NB4 (cell line): Measurements from ENCODE around the gene HERC3.

Experiments used
- DNase-seq: peaks from one replicate; pipeline ENCODE4 v3.0.0; 2010; ENCODE audit warnings: low read depth
- H3K4me3 ChIP-seq: one replicate; pipeline ENCODE4 v1.5.1; 2011; ENCODE audit warnings: mild to moderate bottlenecking, low read depth, low read length, moderate library complexity
- MAX ChIP-seq: IDR thresholded peaks from 2 replicates; pipeline ENCODE4 v1.6.1; 2011; ENCODE audit warnings: low read depth, low read length
- MYC ChIP-seq: IDR thresholded peaks from 2 replicates; pipeline ENCODE4 v1.6.1; 2011; ENCODE audit warnings: low read depth, low read length
- POLR2A ChIP-seq: IDR thresholded peaks from 2 replicates; pipeline ENCODE4 v1.6.1; 2011; ENCODE audit warnings: mild to moderate bottlenecking; ENCODE audit not compliant: insufficient read length; ENCODE audit errors: extremely low read depth
- TF ChIP-seq, protein P1 (sequence below): IDR thresholded peaks from one replicate; pipeline ENCODE4 v1.5.1; 2012; ENCODE audit warnings: low read depth, low read length

The HERC3 gene

GRCh38 chr4:88725986-88726385, 133.7 kb downstream of the HERC3 start:
- no peak for DNase-seq
- no peak overlapping the region for H3K4me3 ChIP-seq
- TF ChIP-seq, protein P1, sequence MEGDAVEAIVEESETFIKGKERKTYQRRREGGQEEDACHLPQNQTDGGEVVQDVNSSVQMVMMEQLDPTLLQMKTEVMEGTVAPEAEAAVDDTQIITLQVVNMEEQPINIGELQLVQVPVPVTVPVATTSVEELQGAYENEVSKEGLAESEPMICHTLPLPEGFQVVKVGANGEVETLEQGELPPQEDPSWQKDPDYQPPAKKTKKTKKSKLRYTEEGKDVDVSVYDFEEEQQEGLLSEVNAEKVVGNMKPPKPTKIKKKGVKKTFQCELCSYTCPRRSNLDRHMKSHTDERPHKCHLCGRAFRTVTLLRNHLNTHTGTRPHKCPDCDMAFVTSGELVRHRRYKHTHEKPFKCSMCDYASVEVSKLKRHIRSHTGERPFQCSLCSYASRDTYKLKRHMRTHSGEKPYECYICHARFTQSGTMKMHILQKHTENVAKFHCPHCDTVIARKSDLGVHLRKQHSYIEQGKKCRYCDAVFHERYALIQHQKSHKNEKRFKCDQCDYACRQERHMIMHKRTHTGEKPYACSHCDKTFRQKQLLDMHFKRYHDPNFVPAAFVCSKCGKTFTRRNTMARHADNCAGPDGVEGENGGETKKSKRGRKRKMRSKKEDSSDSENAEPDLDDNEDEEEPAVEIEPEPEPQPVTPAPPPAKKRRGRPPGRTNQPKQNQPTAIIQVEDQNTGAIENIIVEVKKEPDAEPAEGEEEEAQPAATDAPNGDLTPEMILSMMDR, result no peak
- TF ChIP-seq POLR2A, result no peak
- TF ChIP-seq MYC, result no peak
- TF ChIP-seq MAX, result no peak

DNA sequence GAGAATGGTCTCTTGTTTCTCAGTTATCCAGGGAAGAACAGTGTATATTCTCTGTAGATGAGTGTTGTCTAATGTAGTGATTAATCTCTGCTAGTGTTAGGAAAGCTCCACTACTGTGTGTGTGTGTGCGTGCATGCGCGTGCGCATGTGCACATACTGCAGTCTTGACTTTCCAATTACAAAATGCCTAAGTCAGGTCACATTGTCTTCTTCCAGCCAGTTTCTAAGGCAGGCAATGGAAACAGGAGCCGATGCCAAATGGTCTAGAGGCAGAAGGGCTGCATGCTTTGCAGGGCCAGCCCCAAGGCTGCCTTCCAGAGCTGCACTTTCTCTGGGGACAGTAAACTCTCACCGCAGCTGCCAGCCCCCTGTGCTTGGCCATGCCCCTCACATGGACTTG, 135.9 kb downstream of the HERC3 start:
- TF ChIP-seq MAX (no peak), POLR2A (no peak), MYC (no peak)
- TF ChIP-seq, protein P1, result no peak
- H3K4me3 ChIP-seq, result no peak overlapping the region
- DNase-seq, result no peak

GRCh38 chr4:88729146-88729760, 137.0 kb downstream of the HERC3 start:
- no peak overlapping the region for H3K4me3 ChIP-seq
- TF ChIP-seq MAX (no peak), MYC (no peak), POLR2A (no peak)
- TF ChIP-seq, protein P1, result no peak
- DNase-seq, result no peak

GRCh38 chr4:88730811-88731210, 138.5 kb downstream of the HERC3 start:
- no peak for DNase-seq
- TF ChIP-seq MYC (no peak), MAX (no peak), POLR2A (no peak)
- TF ChIP-seq, protein P1, result no peak
- H3K4me3 ChIP-seq, result no peak overlapping the region

- no peak overlapping the region for H3K4me3 ChIP-seq
- no peak for TF ChIP-seq POLR2A
- TF ChIP-seq MAX, result no peak
- TF ChIP-seq, protein P1, result no peak
- TF ChIP-seq MYC, result no peak
- no peak for DNase-seq
Measured at GRCh38 chr4:88731381-88731780, 139.1 kb downstream of the HERC3 start.

DNA sequence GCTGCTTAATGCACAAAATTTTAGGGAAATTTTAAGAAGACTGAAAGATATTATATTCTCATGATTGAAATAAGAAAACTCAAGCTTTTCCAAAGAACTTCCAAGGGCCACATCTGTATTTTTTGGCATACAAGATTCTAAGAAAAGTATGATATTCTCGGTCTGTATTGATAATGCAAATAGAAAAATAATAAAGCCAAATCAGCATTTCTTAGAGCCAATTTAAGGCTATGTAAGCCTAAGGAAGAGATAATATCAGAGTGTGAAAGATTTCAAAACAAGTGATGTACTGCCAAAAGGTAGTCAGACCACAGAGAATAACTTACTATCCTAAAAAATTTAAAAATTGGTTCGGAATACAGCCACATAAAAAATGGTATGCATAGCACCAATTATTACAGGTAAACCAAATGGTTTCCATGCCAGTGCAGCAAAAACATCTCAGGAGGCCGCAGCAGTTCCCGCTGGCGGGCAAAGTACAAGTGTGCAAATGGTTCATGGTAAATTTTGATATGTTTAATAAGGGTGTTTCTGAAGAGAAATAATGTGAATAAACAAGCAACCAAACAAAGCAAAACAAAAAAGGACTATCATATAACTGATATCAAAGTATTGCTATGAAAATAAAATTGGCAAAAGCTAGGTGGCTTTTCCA, 140.6 kb downstream of the HERC3 start:
- TF ChIP-seq MYC, result no peak
- TF ChIP-seq MAX, result no peak
- no peak for TF ChIP-seq POLR2A
- TF ChIP-seq, protein P1, result no peak
- DNase-seq, result no peak
- no peak overlapping the region for H3K4me3 ChIP-seq
